NT2/D1 (cell line): ENCODE results near the gene HYDIN.
"Not testable (repeated sequence)": the region's sequence is repeated elsewhere in the genome, so short reads cannot be mapped to it uniquely, and the experiment has no call there.

Experiments used
- SUZ12 ChIP-seq: IDR thresholded peaks from 2 replicates; pipeline ENCODE4 v1.6.1; 2011; ENCODE audit not compliant: insufficient read length, insufficient read depth; ENCODE audit errors: extremely low read depth
- YY1 ChIP-seq: IDR thresholded peaks from 2 replicates; pipeline ENCODE4 v1.6.1; 2011; ENCODE audit not compliant: insufficient read length, insufficient read depth
- ZNF274 ChIP-seq: IDR thresholded peaks from 2 replicates; pipeline ENCODE4 v1.6.1; 2011; ENCODE audit warnings: mild to moderate bottlenecking, low read depth, low read length

GRCh38 chr16:70987019-70987715, 243.4 kb downstream of the HYDIN start:
- not testable (repeated sequence) for TF ChIP-seq ZNF274, SUZ12, YY1
